KMS-11 (cell line): ENCODE results near the gene TNFSF15.

Source experiments
- H2AFZ ChIP-seq: fragments of 200-600 bp; sonication (generic); 2 replicates; pipeline ENCODE4 v1.6.1; 2016; ENCODE audit warnings: antibody characterized with exemption, mixed run types, low read depth
- H3K27ac ChIP-seq: fragments of 200-600 bp; sonication (generic); 2 replicates; pipeline ENCODE4 v1.6.1; 2016; ENCODE audit warnings: mild to moderate bottlenecking, mixed run types
- H3K27me3 ChIP-seq: fragments of 200-600 bp; sonication (generic); 2 replicates; pipeline ENCODE4 v1.6.1; 2017; ENCODE audit warnings: mild to moderate bottlenecking, low read depth, mixed run types, moderate library complexity; ENCODE audit not compliant: insufficient read depth
- H3K36me3 ChIP-seq: fragments of 200-600 bp; sonication (generic); 2 replicates; pipeline ENCODE4 v1.6.1; 2017; ENCODE audit warnings: mild to moderate bottlenecking, mixed run types; ENCODE audit not compliant: insufficient read depth
- H3K4me1 ChIP-seq: fragments of 200-600 bp; sonication (generic); 2 replicates; pipeline ENCODE4 v1.6.1; 2016; ENCODE audit warnings: mild to moderate bottlenecking, low read depth, mixed run types; ENCODE audit not compliant: poor library complexity, severe bottlenecking
- H3K4me2 ChIP-seq: fragments of 200-600 bp; sonication (generic); 2 replicates; pipeline ENCODE4 v1.7.0; 2016; ENCODE audit warnings: mild to moderate bottlenecking, mixed run types
- H3K4me3 ChIP-seq: fragments of 200-600 bp; sonication (generic); IDR thresholded peaks from 2 replicates; pipeline ENCODE4 v1.6.1; 2017; ENCODE audit warnings: low read depth, low read length, mixed read lengths; ENCODE audit not compliant: insufficient read depth
- H3K79me2 ChIP-seq: fragments of 200-600 bp; sonication (generic); 2 replicates; pipeline ENCODE4 v1.6.1; 2016; ENCODE audit warnings: low read depth, mixed run types; ENCODE audit not compliant: insufficient read depth
- H3K9ac ChIP-seq: fragments of 200-600 bp; sonication (generic); 2 replicates; pipeline ENCODE4 v1.6.1; 2016; ENCODE audit warnings: mild to moderate bottlenecking, mixed run types
- H4K20me1 ChIP-seq: fragments of 200-600 bp; sonication (generic); 2 replicates; pipeline ENCODE4 v1.6.1; 2016; ENCODE audit warnings: mild to moderate bottlenecking, mixed run types; ENCODE audit not compliant: insufficient read depth
- CTCF ChIP-seq: fragments of 200-600 bp; sonication (generic); conservative IDR thresholded peaks from 2 replicates; pipeline ENCODE4 v1.6.1; 2017; ENCODE audit warnings: low read depth, mild to moderate bottlenecking, antibody characterized with exemption, low read length, moderate library complexity, mixed read lengths

The TNFSF15 gene

DNA sequence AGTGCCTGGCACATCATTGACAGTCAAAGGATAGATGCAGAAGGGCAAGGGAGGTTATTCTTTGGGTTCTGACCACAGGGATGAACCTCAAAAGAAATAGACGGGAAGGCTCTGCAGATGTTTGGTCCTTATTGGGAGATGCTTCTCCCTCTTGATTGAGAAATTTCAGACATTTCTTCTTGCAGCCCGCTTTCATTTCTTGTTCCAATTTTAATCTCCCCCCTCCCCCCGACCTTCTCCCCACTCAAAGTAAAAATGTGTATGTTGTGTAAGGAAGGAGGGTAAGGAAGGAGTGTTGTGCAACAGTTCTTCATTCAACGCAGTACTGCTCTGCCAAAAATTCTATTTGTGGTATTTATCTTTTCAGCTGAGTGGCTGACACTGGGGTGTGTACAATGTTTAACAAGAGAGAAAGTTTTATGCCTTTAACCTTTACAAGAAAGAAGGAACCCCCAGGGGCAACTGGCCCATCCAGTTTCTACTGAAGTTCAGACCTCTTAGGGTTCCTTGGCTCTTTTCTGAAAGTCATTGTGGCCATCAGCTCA is 46.3 kb upstream of the TNFSF15 start:
- Histone ChIP-seq H3K4me3 (no peak overlapping the region), H3K4me2 (no peak overlapping the region), H2AFZ (no peak overlapping the region), H3K4me1 (no peaks in the 10 kb centered on the region), H3K27ac (no peak overlapping the region), H3K79me2 (no peaks in the 10 kb centered on the region), H4K20me1 (no peaks in the 10 kb centered on the region), H3K36me3 (no peaks in the 10 kb centered on the region), H3K27me3 (no peaks in the 10 kb centered on the region), H3K9ac (no peak overlapping the region)
- no peak for TF ChIP-seq CTCF

GRCh38 chr9:114851306-114851705 is 45.5 kb upstream of the TNFSF15 start:
- Histone ChIP-seq H3K27me3 (no peaks in the 10 kb centered on the region), H3K4me2 (no peak overlapping the region), H3K4me3 (no peak overlapping the region), H3K36me3 (no peaks in the 10 kb centered on the region), H3K9ac (no peak overlapping the region), H3K4me1 (no peaks in the 10 kb centered on the region), H3K79me2 (no peaks in the 10 kb centered on the region), H2AFZ (no peak overlapping the region), H3K27ac (no peak overlapping the region), H4K20me1 (no peaks in the 10 kb centered on the region)
- no peak for TF ChIP-seq CTCF

- Histone ChIP-seq H3K4me3 (no peak overlapping the region), H3K36me3 (no peaks in the 10 kb centered on the region), H3K9ac (no peak overlapping the region), H3K27ac (no peak overlapping the region), H2AFZ (no peak overlapping the region), H3K4me1 (no peaks in the 10 kb centered on the region), H3K27me3 (no peaks in the 10 kb centered on the region), H4K20me1 (no peaks in the 10 kb centered on the region), H3K4me2 (no peak overlapping the region), H3K79me2 (no peaks in the 10 kb centered on the region)
- TF ChIP-seq CTCF, result no peak
Observed at GRCh38 chr9:114850871-114851270, 45.0 kb upstream of the TNFSF15 start.

DNA sequence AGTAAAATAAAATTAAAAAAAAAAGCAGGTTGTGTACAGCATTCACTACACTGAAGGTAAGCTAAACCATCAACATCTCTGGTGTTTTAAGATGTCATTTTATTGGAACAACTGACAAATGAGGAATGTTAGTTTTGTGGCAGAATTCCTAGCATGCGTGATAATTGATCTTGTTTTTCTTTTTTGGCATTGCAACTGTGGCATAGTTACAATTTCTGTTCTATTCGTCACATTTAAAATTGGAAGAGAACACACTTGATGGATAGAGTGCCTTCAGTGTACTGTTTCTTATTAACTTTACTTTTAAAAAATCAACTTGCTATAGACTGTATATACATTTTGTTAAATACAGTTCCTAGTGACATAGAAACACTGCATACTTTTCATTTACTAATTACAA is 43.6 kb upstream of the TNFSF15 start:
- Histone ChIP-seq H3K27ac (no peak overlapping the region), H2AFZ (no peak overlapping the region), H3K9ac (no peak overlapping the region), H3K27me3 (no peaks in the 10 kb centered on the region), H3K79me2 (no peaks in the 10 kb centered on the region), H3K4me2 (no peak overlapping the region), H4K20me1 (no peaks in the 10 kb centered on the region), H3K4me1 (no peaks in the 10 kb centered on the region), H3K36me3 (no peaks in the 10 kb centered on the region), H3K4me3 (no peak overlapping the region)
- TF ChIP-seq CTCF, result no peak
